GM12878 (cell line): ENCODE results near the gene RARG. TPM values are rescaled to one million over a fixed set of nuclear protein-coding genes. Genes with fewer than 3 reads are reported as not detected.
A peak's percentile ranks its signal among the peaks of the same experiment; 100 is the strongest.

ENCODE experiments used
- ATAC-seq: fragments of 200-7000 bp; cut with Tn5 transposase; 3 replicates; pipeline ENCODE4 v1.9.1; 2020; ENCODE audit warnings: mild to moderate bottlenecking, moderate library complexity
- BruUV-seq: library from RNA; stranded (reverse); fragments of 400-500 nt; replicated peaks from 2 replicates; lab custom pipeline; 2021; lab: Mats Ljungman, UMichigan
- CTCF ChIA-PET: fragments of 300-600 bp; sonication (Branson Sonifier 250); formaldehyde crosslinking; extraction: SDS; loops from one replicate; lab custom pipeline; 2021; ENCODE audit warnings: inconsistent platforms; lab: Yijun Ruan, JAX
- POLR2A ChIA-PET: fragments of 350-600 bp; formaldehyde crosslinking; extraction: SDS; loops from one replicate; lab custom pipeline; 2021; ENCODE audit warnings: inconsistent platforms; lab: Charles Lee
- RAD21 ChIA-PET: fragments of 300-600 bp; sonication (Branson Sonifier 250); formaldehyde crosslinking; loops from one replicate; lab custom pipeline; 2023; ENCODE audit warnings: antibody characterized with exemption; ENCODE audit not compliant: unreplicated experiment; lab: Charles Lee
- SMC1A ChIA-PET: fragments of 300-600 bp; sonication (Branson Sonifier 250); formaldehyde crosslinking; loops from one replicate; lab custom pipeline; 2023; ENCODE audit not compliant: unreplicated experiment, uncharacterized antibody; lab: Charles Lee
- DNase-seq: peaks from one replicate; pipeline ENCODE4 v3.0.0-alpha.2; 2011; ENCODE audit warnings: low read depth, low spot score
- FAIRE-seq: peaks from 3 replicates; lab custom pipeline; 2011; peaks lifted over from hg19 to GRCh38; lab: Jason Lieb, UNC
- H2AFZ ChIP-seq: 2 replicates; pipeline ENCODE4 v1.6.0; 2011; ENCODE audit warnings: low read depth, low read length, control low read depth; ENCODE audit not compliant: control insufficient read depth
- H3K27ac ChIP-seq: 2 replicates; pipeline ENCODE4 v1.5.1; 2011; ENCODE audit warnings: control low read depth; ENCODE audit not compliant: control insufficient read depth, insufficient read depth
- H3K27me3 ChIP-seq, 2 experiments: replicated peaks in 1 of 2; 2 replicates each; pipeline versions ENCODE4 v1.6.0 to v1.6.1; 2011; ENCODE audit warnings: low read length in 1 of 2; ENCODE audit not compliant: control insufficient read depth in 2 of 2, insufficient read depth in 2 of 2
- H3K36me3 ChIP-seq, 2 experiments: 2 replicates each; pipeline ENCODE4 v1.5.1; 2011; ENCODE audit warnings: low read length in 1 of 2; ENCODE audit not compliant: control insufficient read depth in 2 of 2, insufficient read depth in 2 of 2
- H3K4me1 ChIP-seq: 2 replicates; pipeline ENCODE4 v1.6.1; 2011; ENCODE audit warnings: mild to moderate bottlenecking, low read length, moderate library complexity, mixed read lengths; ENCODE audit not compliant: control insufficient read depth, insufficient read depth
- H3K4me2 ChIP-seq: 2 replicates; pipeline ENCODE4 v1.6.0; 2011; ENCODE audit warnings: control low read depth; ENCODE audit not compliant: control insufficient read depth, insufficient read depth
- H3K4me3 ChIP-seq: fragments of 200-600 bp; sonication (generic); 2 replicates; pipeline ENCODE4 v1.5.1; 2016
- H3K79me2 ChIP-seq: 2 replicates; pipeline ENCODE4 v1.6.0; 2011; ENCODE audit warnings: low read length; ENCODE audit not compliant: control insufficient read depth, insufficient read depth
- H3K9ac ChIP-seq: 2 replicates; pipeline ENCODE4 v1.8.0; 2011; ENCODE audit warnings: low read length, control low read depth, mixed read lengths; ENCODE audit not compliant: control insufficient read depth, insufficient read depth
- H3K9me3 ChIP-seq: replicated peaks from 3 replicates; pipeline ENCODE4 v1.5.1; 2011; ENCODE audit warnings: mild to moderate bottlenecking, low read length; ENCODE audit not compliant: control insufficient read depth, insufficient read depth
- H4K20me1 ChIP-seq: 2 replicates; pipeline ENCODE4 v1.6.0; 2011; ENCODE audit not compliant: control insufficient read depth, insufficient read depth
- CHD1 ChIP-seq: IDR thresholded peaks from 2 replicates; pipeline ENCODE4 v1.6.1; 2012; ENCODE audit warnings: low read depth, low read length, improper control_type of control experiment
- CHD2 ChIP-seq: IDR thresholded peaks from 2 replicates; pipeline ENCODE4 v1.6.1; 2011; ENCODE audit warnings: low read depth, low read length, improper control_type of control experiment, borderline replicate concordance
- EED ChIP-seq: sonication (generic); IDR thresholded peaks from 2 replicates; pipeline ENCODE4 v1.6.1; 2016; ENCODE audit warnings: antibody characterized with exemption, low read depth
- HDGF ChIP-seq: fragments of 450-650 bp; IDR thresholded peaks from 2 replicates; pipeline ENCODE4 v1.6.1; 2016; ENCODE audit warnings: antibody characterized with exemption
- JUND ChIP-seq: IDR thresholded peaks from 2 replicates; pipeline ENCODE4 v1.6.1; 2012; ENCODE audit warnings: low read depth, mild to moderate bottlenecking, low read length, improper control_type of control experiment, moderate library complexity
- MLLT1 ChIP-seq: fragments of 450-650 bp; IDR thresholded peaks from 2 replicates; pipeline ENCODE4 v1.6.1; 2016; ENCODE audit warnings: mild to moderate bottlenecking
- NBN ChIP-seq: fragments of 450-650 bp; IDR thresholded peaks from 2 replicates; pipeline ENCODE4 v1.6.1; 2016
- NKRF ChIP-seq: fragments of 450-650 bp; conservative IDR thresholded peaks from 2 replicates; pipeline ENCODE4 v1.6.1; 2017; ENCODE audit warnings: mild to moderate bottlenecking, moderate library complexity
- POLR2AphosphoS5 ChIP-seq: IDR thresholded peaks from 2 replicates; pipeline ENCODE4 v1.6.1; 2011; ENCODE audit warnings: mild to moderate bottlenecking, low read length, inconsistent platforms
- RELB ChIP-seq: fragments of 450-650 bp; IDR thresholded peaks from 2 replicates; pipeline ENCODE4 v1.6.1; 2017; ENCODE audit warnings: low read depth, mild to moderate bottlenecking, moderate library complexity
- TCF12 ChIP-seq: IDR thresholded peaks from 2 replicates; pipeline ENCODE4 v1.6.1; 2011; ENCODE audit warnings: low read depth, mild to moderate bottlenecking, low read length
- USF2 ChIP-seq: IDR thresholded peaks from 2 replicates; pipeline ENCODE4 v1.6.1; 2011; ENCODE audit warnings: low read depth, low read length, improper control_type of control experiment, borderline replicate concordance
- ZNF217 ChIP-seq: fragments of 450-650 bp; IDR thresholded peaks from 2 replicates; pipeline ENCODE4 v1.6.1; 2017; ENCODE audit warnings: antibody characterized with exemption, mild to moderate bottlenecking
- WGBS: methylation state at CpG from one replicate; pipeline ENCODE4 v1.1.6; 2016; ENCODE audit warnings: low lambda C conversion rate; ENCODE audit not compliant: insufficient replicate concordance, insufficient coverage; ENCODE audit errors: missing lambda C conversion rate; 5-methylcytosine and 5-hydroxymethylcytosine counted together
- in situ Hi-C: fragments of 300-500 bp; cut with MboI; formaldehyde crosslinking; loops from 9 replicates; pipeline ENCODE4 v1.14.3; 2018; ENCODE audit warnings: mixed read lengths
- intact Hi-C: fragments of 100-400 bp; cut with micrococcal nuclease; formaldehyde crosslinking; loops from one replicate; pipeline ENCODE4 v1.14.2; 2022; ENCODE audit not compliant: unreplicated experiment
- polyA plus RNA-seq, 11 experiments: library from polyadenylated mRNA; depleted of rRNA in 4 of 11; unstranded in 6 of 11; stranded (reverse) in 5 of 11; fragments of >200 nt; fragmentation: Nextera tagmentation in 4 of 11; fragmentation: Illumina TruSeq in 1 of 11; extraction: Ambion mirVana in 4 of 11; extraction: Trizol in 1 of 11; gene quantifications; 1 replicate in 1 of 11; 2 replicates in 10 of 11; pipeline versions ENCODE4 v1.2.1 to v1.2.3, GENCODE V29; 2011 to 2016; ENCODE audit warnings: inconsistent platforms in 2 of 11, missing spikeins in 2 of 11, low read depth in 1 of 11
- total RNA-seq, 4 experiments: library from RNA; depleted of rRNA in 3 of 4; stranded (reverse); fragments of >200 nt in 3 of 4; fragmentation: Illumina TruSeq in 1 of 4; extraction: Trizol in 1 of 4; gene quantifications; 2 replicates each; pipeline versions ENCODE4 v1.2.1 to v1.2.3, GENCODE V29; 2013 to 2021
- TF ChIP-seq, protein P1 (sequence below): fragments of 150-350 bp; IDR thresholded peaks from 2 replicates; pipeline ENCODE4 v1.6.1; 2014; ENCODE audit warnings: mild to moderate bottlenecking, low read depth, low read length

RARG gene
- total and polyA plus RNA-seq, 10 of the 15 experiments (the other 5 are each of a cell fraction or from before 2014, with no cell fraction given) = 0.27 to 8.1 (median 4.1) TPM

- H4K20me1 ChIP-seq = no peaks in the 10 kb centered on the region
- CTCF ChIA-PET = interaction anchor here (0.6 to 15.7 kb wide), 18 partner anchors 8 to 173 kb away, joined by 3 to 315 read pairs (median 5); partner anchors contain the start of genes AAAS, CSAD, ESPL1 and PFDN5
- H2AFZ ChIP-seq = peak overlapping the region; percentile 80
- peak overlapping the region; percentile 98 for H3K4me2 ChIP-seq
- H3K9me3 ChIP-seq = no peaks in the 10 kb centered on the region
- FAIRE-seq (no peak), DNase-seq (no peak), ATAC-seq (peak; percentile 50)
- in situ Hi-C loops (no loop called here), intact Hi-C loops (no loop called here)
- peak overlapping the region; percentile 75 for H3K9ac ChIP-seq
- peak overlapping the region; percentile 71 for H3K4me3 ChIP-seq
- peaks cover 36% of the 10 kb centered on the region for H3K4me1 ChIP-seq
- no TSS peak for BruUV-seq
- SMC1A ChIA-PET = interaction anchor here (0.7 to 16.4 kb wide), 21 partner anchors 7 to 212 kb away, joined by 3 to 155 read pairs (median 6); partner anchors contain the start of genes AAAS, CSAD, ESPL1 and SP1
- RAD21 ChIA-PET = interaction anchor here (1.0 to 8.6 kb wide), 13 partner anchors 9 to 116 kb away, joined by 3 to 102 read pairs (median 6); partner anchors contain the start of genes AAAS, CSAD, ESPL1 and MYG1
- H3K36me3 ChIP-seq = peaks cover 6 to 22% of the 10 kb centered on the region in 2 experiments
- POLR2A ChIA-PET = interaction anchor here (1.2 to 6.5 kb wide), 9 partner anchors 9 to 115 kb away, joined by 4 to 48 read pairs (median 8); partner anchors contain the start of genes CSAD, ESPL1, PFDN5 and ZNF740
- 2% methylated on average over 7 of the region's 7 CpGs for WGBS
- peak overlapping the region; percentile 93 for H3K27ac ChIP-seq
- H3K79me2 ChIP-seq = peaks cover 37% of the 10 kb centered on the region
- no peaks in the 10 kb centered on the region for H3K27me3 ChIP-seq
- TF ChIP-seq CHD1 = no peak
- TF ChIP-seq JUND = no peak
- no peak for TF ChIP-seq POLR2AphosphoS5
- TF ChIP-seq, protein P1, sequence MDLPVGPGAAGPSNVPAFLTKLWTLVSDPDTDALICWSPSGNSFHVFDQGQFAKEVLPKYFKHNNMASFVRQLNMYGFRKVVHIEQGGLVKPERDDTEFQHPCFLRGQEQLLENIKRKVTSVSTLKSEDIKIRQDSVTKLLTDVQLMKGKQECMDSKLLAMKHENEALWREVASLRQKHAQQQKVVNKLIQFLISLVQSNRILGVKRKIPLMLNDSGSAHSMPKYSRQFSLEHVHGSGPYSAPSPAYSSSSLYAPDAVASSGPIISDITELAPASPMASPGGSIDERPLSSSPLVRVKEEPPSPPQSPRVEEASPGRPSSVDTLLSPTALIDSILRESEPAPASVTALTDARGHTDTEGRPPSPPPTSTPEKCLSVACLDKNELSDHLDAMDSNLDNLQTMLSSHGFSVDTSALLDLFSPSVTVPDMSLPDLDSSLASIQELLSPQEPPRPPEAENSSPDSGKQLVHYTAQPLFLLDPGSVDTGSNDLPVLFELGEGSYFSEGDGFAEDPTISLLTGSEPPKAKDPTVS = no peak
- TF ChIP-seq RELB = peak; percentile 88
- no peak for TF ChIP-seq NKRF
- TF ChIP-seq ZNF217 = peak; percentile 62; the same call in 1 of the 2 replicates
- TF ChIP-seq NBN = peak; percentile 91
- TF ChIP-seq MLLT1 = peak; percentile 85
- TF ChIP-seq TCF12 = 0 out of 2 replicates have a peak, but pooled peaks have one; percentile 26
- peak; percentile 97 for TF ChIP-seq EED
- TF ChIP-seq HDGF = peak; percentile 99
- no peak for TF ChIP-seq USF2
- TF ChIP-seq CHD2 = peak; percentile 83
These were observed 23.0 kb downstream of the RARG start for GRCh38 chr12:53208877-53209463.
